Bronchial epithelial cell (primary cell): ENCODE results near the gene JADE3. TPM values are rescaled to one million over a fixed set of nuclear protein-coding genes. Genes with fewer than 3 reads are reported as not detected.
"Not testable (repeated sequence)": the region's sequence is repeated elsewhere in the genome, so short reads cannot be mapped to it uniquely, and the experiment has no call there.

ENCODE experiments used
- DNase-seq: peaks from one replicate; pipeline ENCODE4 v3.0.0-alpha.2; 2010; ENCODE audit warnings: low read depth
- FAIRE-seq: peaks from 2 replicates; lab custom pipeline; 2011; peaks lifted over from hg19 to GRCh38; lab: Jason Lieb, UNC
- H3K27me3 ChIP-seq: 2 replicates; pipeline ENCODE4 v1.5.1; 2011; ENCODE audit warnings: low read length; ENCODE audit not compliant: control insufficient read depth, insufficient read depth
- H3K36me3 ChIP-seq: 2 replicates; pipeline ENCODE4 v1.5.1; 2011; ENCODE audit warnings: low read length; ENCODE audit not compliant: control insufficient read depth, insufficient read depth
- H3K4me3 ChIP-seq: 2 replicates; pipeline ENCODE4 v1.5.1; 2011; ENCODE audit warnings: mild to moderate bottlenecking, low read depth, low read length, control low read depth
- CTCF ChIP-seq: IDR thresholded peaks from 2 replicates; pipeline ENCODE4 v1.5.1; 2011; ENCODE audit warnings: mild to moderate bottlenecking, moderate library complexity, low read length, control low read depth, inconsistent platforms; ENCODE audit not compliant: insufficient read depth, severe bottlenecking
- total RNA-seq: library from RNA; depleted of rRNA; stranded (reverse); fragments of >200 nt; gene quantifications from 2 replicates; pipeline ENCODE4 v1.2.1, GENCODE V29; 2014

The JADE3 gene
- total RNA-seq, 1 donor from 2014 or later = 5.5 TPM

DNA sequence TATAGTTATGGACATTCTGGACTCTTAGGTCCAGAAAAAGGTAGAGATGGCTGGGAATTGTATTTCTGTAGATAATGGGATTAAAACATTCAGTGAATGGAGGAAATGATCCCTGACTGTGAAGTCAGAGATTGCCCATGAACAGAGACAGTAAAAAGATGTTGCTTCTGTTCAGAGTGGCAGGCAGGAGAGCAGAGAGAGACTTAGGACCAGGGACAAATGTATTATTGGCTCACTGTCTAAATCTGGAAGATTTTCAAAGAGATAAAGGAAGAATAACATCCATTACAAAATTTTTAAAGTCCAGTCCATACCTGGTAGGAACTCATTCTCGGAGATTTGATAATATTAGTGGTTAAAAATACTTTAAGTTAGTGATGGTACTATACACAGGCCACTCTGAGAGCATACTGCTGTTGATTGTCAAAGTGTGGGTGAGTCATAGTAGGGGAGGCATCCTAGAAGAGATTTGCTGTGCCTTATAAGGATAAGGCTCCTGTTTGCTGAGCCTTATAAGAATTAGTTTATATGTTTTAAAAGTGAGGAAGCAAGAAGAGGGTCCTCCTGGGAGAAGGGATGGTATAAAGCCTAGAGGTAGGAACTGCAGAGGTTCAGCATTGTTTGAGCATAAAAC, 53.0 kb downstream of the JADE3 start:
- H3K36me3 ChIP-seq = no peaks in the 10 kb centered on the region
- FAIRE-seq (no peak), DNase-seq (peak; percentile 46)

DNA sequence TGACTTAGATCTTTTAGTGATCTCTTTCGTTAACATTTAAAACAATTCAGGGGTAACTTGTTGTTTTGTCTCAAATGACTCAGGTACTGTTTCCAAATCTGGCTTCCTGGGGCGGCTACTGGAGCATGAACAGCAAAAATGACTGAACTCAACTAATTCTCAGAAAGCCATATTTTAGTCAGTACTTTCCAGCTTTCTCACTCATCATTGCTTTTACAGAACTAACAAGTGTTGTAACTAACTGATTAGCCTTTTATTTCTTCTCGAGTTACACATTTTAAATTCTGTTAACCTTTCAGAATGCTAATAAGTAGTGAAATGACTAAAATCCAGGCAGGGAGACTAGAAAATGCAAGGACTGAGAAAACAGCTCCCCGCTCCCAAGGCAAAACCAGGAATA, 55.3 kb downstream of the JADE3 start:
- no peaks in the 10 kb centered on the region for H3K36me3 ChIP-seq
- H3K4me3 ChIP-seq = no peak overlapping the region
- no peaks in the 10 kb centered on the region for H3K27me3 ChIP-seq
- TF ChIP-seq CTCF = no peak
- DNase-seq = no peak
- no peak for FAIRE-seq

More for the DNA sequence above, 53.0 kb downstream of the JADE3 start:
- H3K27me3 ChIP-seq = no peaks in the 10 kb centered on the region
- H3K4me3 ChIP-seq = no peak overlapping the region
- TF ChIP-seq CTCF = no peak

DNA sequence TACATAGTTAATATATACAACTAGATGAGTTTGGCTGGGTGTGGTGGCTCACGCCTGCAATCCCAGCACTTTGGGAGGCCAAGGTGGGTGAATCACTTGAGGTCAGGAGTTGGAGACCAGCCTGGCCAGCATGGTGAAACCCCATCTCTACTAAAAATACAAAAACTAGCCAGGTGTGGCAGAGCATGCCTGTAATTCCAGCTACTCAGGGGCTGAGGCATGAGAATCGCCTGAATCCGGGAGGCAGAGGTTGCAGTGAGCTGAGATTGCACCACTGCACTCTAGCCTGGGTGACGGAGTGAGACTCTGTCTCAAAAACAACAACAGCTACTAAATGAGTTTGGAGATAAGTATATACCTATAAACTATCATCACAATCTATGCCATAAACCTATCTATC, 64.8 kb downstream of the JADE3 start:
- FAIRE-seq = not testable (repeated sequence)

GRCh38 chrX:46978341-46979291, 66.4 kb downstream of the JADE3 start:
- FAIRE-seq = peak; percentile 36
- no peak overlapping the region for H3K4me3 ChIP-seq
- peak; percentile 59 for TF ChIP-seq CTCF

More for the DNA sequence above, 64.8 kb downstream of the JADE3 start:
- DNase-seq, H3K27me3 ChIP-seq, H3K4me3 ChIP-seq, H3K36me3 ChIP-seq: not testable (repeated sequence)

GRCh38 chrX:46984705-46985104, 72.5 kb downstream of the JADE3 start:
- TF ChIP-seq CTCF = no peak
- FAIRE-seq (no peak), DNase-seq (no peak)
- Histone ChIP-seq H3K27me3 (no peaks in the 10 kb centered on the region), H3K4me3 (no peak overlapping the region), H3K36me3 (peaks cover 1% of the 10 kb centered on the region)

More at GRCh38 chrX:46978341-46979291, 66.4 kb downstream of the JADE3 start:
- H3K27me3 ChIP-seq = no peaks in the 10 kb centered on the region
- DNase-seq = peak; percentile 72
- no peaks in the 10 kb centered on the region for H3K36me3 ChIP-seq

- TF ChIP-seq CTCF = no peak
- Histone ChIP-seq H3K36me3 (peaks cover 1% of the 10 kb centered on the region), H3K27me3 (no peaks in the 10 kb centered on the region), H3K4me3 (no peak overlapping the region)
- FAIRE-seq (no peak), DNase-seq (no peak)
These were observed 77.3 kb downstream of the JADE3 start for GRCh38 chrX:46989548-46989947.
